K562 (cell line): ENCODE measurements around the gene HSPA1L. TPM values are rescaled to one million over a fixed set of nuclear protein-coding genes. Genes with fewer than 3 reads are reported as not detected.

ENCODE experiments used
- ELF2 ChIP-seq: fragments of 250-450 bp; sonication (Bioruptor Pico); IDR thresholded peaks from 2 replicates; pipeline ENCODE4 v1.5.0; 2021; ENCODE audit warnings: mild to moderate bottlenecking
- GTF2A2 ChIP-seq: IDR thresholded peaks from 2 replicates; pipeline ENCODE4 v1.6.1; 2016; ENCODE audit warnings: mild to moderate bottlenecking, missing genetic modification characterization, missing compliant biosample characterization
- HCFC1 ChIP-seq: IDR thresholded peaks from 2 replicates; pipeline ENCODE4 v1.6.1; 2012; ENCODE audit warnings: low read depth, low read length, improper control_type of control experiment
- PCBP2 ChIP-seq: fragments of 200-400 bp; formaldehyde crosslinking; IDR thresholded peaks from 2 replicates; pipeline ENCODE4 v1.6.1; 2018; ENCODE audit warnings: low read length, low read depth, mild to moderate bottlenecking, moderate library complexity; ENCODE audit not compliant: poor library complexity, severe bottlenecking
- POLR2G ChIP-seq: fragments of 200-400 bp; formaldehyde crosslinking; IDR thresholded peaks from 2 replicates; pipeline ENCODE4 v1.6.1; 2017; ENCODE audit warnings: low read depth, mild to moderate bottlenecking, antibody characterized with exemption, low read length, moderate library complexity
- PRDM10 ChIP-seq: fragments of 450-650 bp; IDR thresholded peaks from 2 replicates; pipeline ENCODE4 v1.6.1; 2018; ENCODE audit not compliant: partially characterized antibody
- SETDB1 ChIP-seq: IDR thresholded peaks from one replicate; pipeline ENCODE4 v1.6.1; 2012; ENCODE audit warnings: low read length, control low read depth, inconsistent platforms
- TAF15 ChIP-seq: fragments of 200-400 bp; formaldehyde crosslinking; IDR thresholded peaks from 2 replicates; pipeline ENCODE4 v1.6.1; 2017; ENCODE audit warnings: mild to moderate bottlenecking, low read depth, low read length, moderate library complexity
- ZBTB5 ChIP-seq: fragments of 450-650 bp; IDR thresholded peaks from 2 replicates; pipeline ENCODE4 v1.6.1; 2017; ENCODE audit warnings: antibody characterized with exemption
- ZNF436 ChIP-seq: fragments of 250-450, 450-650 bp; sonication (Bioruptor Pico); formaldehyde crosslinking; IDR thresholded peaks from 2 replicates; pipeline ENCODE4 v1.7.0; 2020; ENCODE audit warnings: mild to moderate bottlenecking
- ZNF780A ChIP-seq: fragments of 250-450 bp; sonication (Bioruptor Pico); IDR thresholded peaks from 2 replicates; pipeline ENCODE4 v1.5.0; 2021; ENCODE audit warnings: mild to moderate bottlenecking
- polyA plus RNA-seq, 8 experiments: library from polyadenylated mRNA; depleted of rRNA in 4 of 8; stranded (reverse) in 5 of 8; unstranded in 3 of 8; fragments of >200 nt; fragmentation: Nextera tagmentation in 2 of 8; fragmentation: Illumina TruSeq in 1 of 8; extraction: Ambion mirVana in 2 of 8; extraction: Trizol in 1 of 8; gene quantifications; 2 replicates each; pipeline versions ENCODE4 v1.2.1 to v1.2.3, GENCODE V29; 2011 to 2014; ENCODE audit warnings: inconsistent platforms in 1 of 8, missing spikeins in 1 of 8
- total RNA-seq, 7 experiments: library from RNA; depleted of rRNA in 6 of 7; stranded (reverse); fragments of >200 nt in 6 of 7; fragmentation: Illumina TruSeq in 2 of 7; extraction: Trizol in 2 of 7; gene quantifications; 2 replicates each; pipeline versions ENCODE4 v1.2.1 to v1.2.3, GENCODE V29; 2011 to 2021; ENCODE audit warnings: low replicate concordance in 1 of 7
- TF ChIP-seq, protein P1 (sequence below): fragments of 250-450 bp; sonication (Bioruptor Pico); IDR thresholded peaks from 2 replicates; pipeline ENCODE4 v1.5.0; 2020; ENCODE audit warnings: mild to moderate bottlenecking, borderline replicate concordance
- TF ChIP-seq, protein P2 (sequence below): fragments of 450-650 bp; conservative IDR thresholded peaks from 2 replicates; pipeline ENCODE4 v1.6.1; 2016; ENCODE audit warnings: missing genetic modification characterization, low read depth, mild to moderate bottlenecking, missing compliant biosample characterization, moderate library complexity
- TF ChIP-seq, protein P3 (sequence below): IDR thresholded peaks from 2 replicates; pipeline ENCODE4 v1.6.1; 2012; ENCODE audit warnings: low read depth, low read length, improper control_type of control experiment, borderline replicate concordance

The HSPA1L gene
- total and polyA plus RNA-seq, 9 of the 15 experiments (the other 6 are each of a cell fraction or from before 2014, with no cell fraction given) = 0.14 to 2.1 (median 1.3) TPM

- TF ChIP-seq ZNF780A (no peak), SETDB1 (no peak), ZBTB5 (peak; percentile 71; the same call in 1 of the 2 replicates), TAF15 (peak; percentile 94), PRDM10 (no peak), HCFC1 (peak; percentile 50; the same call in 1 of the 2 replicates), ELF2 (CRISPR knock-in tag) (peak; percentile 79; the same call in 1 of the 2 replicates), POLR2G (peak; percentile 100), GTF2A2 (tag) (peak; percentile 97), ZNF436 (peak; percentile 74; the same call in 1 of the 2 replicates), PCBP2 (no peak)
- TF ChIP-seq, protein P1, sequence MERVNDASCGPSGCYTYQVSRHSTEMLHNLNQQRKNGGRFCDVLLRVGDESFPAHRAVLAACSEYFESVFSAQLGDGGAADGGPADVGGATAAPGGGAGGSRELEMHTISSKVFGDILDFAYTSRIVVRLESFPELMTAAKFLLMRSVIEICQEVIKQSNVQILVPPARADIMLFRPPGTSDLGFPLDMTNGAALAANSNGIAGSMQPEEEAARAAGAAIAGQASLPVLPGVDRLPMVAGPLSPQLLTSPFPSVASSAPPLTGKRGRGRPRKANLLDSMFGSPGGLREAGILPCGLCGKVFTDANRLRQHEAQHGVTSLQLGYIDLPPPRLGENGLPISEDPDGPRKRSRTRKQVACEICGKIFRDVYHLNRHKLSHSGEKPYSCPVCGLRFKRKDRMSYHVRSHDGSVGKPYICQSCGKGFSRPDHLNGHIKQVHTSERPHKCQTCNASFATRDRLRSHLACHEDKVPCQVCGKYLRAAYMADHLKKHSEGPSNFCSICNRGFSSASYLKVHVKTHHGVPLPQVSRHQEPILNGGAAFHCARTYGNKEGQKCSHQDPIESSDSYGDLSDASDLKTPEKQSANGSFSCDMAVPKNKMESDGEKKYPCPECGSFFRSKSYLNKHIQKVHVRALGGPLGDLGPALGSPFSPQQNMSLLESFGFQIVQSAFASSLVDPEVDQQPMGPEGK (CRISPR knock-in tag) = no peak; the same call in none of the 2 replicates
- TF ChIP-seq, protein P2, sequence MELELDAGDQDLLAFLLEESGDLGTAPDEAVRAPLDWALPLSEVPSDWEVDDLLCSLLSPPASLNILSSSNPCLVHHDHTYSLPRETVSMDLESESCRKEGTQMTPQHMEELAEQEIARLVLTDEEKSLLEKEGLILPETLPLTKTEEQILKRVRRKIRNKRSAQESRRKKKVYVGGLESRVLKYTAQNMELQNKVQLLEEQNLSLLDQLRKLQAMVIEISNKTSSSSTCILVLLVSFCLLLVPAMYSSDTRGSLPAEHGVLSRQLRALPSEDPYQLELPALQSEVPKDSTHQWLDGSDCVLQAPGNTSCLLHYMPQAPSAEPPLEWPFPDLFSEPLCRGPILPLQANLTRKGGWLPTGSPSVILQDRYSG (tag) = peak; percentile 96
- TF ChIP-seq, protein P3, sequence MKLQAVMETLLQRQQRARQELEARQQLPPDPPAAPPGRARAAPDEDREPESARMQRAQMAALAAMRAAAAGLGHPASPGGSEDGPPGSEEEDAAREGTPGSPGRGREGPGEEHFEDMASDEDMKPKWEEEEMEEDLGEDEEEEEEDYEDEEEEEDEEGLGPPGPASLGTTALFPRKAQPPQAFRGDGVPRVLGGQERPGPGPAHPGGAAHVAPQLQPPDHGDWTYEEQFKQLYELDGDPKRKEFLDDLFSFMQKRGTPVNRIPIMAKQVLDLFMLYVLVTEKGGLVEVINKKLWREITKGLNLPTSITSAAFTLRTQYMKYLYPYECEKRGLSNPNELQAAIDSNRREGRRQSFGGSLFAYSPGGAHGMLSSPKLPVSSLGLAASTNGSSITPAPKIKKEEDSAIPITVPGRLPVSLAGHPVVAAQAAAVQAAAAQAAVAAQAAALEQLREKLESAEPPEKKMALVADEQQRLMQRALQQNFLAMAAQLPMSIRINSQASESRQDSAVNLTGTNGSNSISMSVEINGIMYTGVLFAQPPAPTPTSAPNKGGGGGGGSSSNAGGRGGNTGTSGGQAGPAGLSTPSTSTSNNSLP = peak; percentile 66; the same call in 1 of the 2 replicates
Measured at GRCh38 chr6:31834367-31835250, 19.5 kb upstream of the HSPA1L start (continued).
